Left ventricle myocardium inferior (tissue), 1 donor: Measurements from ENCODE around the gene CHCHD4. TPM values are rescaled to one million over a fixed set of nuclear protein-coding genes. Genes with fewer than 3 reads are reported as not detected.

Source experiments
- DNase-seq: peaks from one replicate; pipeline ENCODE4 v3.0.0-alpha.2; 2020
- H3K27ac ChIP-seq: fragments of 200-600 bp; replicated peaks from 2 replicates; pipeline ENCODE4 v1.8.0; 2021
- H3K27me3 ChIP-seq: fragments of 200-600 bp; 2 replicates; pipeline ENCODE4 v1.8.0; 2021; ENCODE audit warnings: low read depth
- H3K36me3 ChIP-seq: fragments of 200-600 bp; 2 replicates; pipeline ENCODE4 v1.8.0; 2021
- H3K4me1 ChIP-seq: fragments of 200-600 bp; 2 replicates; pipeline ENCODE4 v1.8.0; 2021
- H3K4me3 ChIP-seq: fragments of 200-600 bp; 2 replicates; pipeline ENCODE4 v1.8.0; 2021; ENCODE audit warnings: mild to moderate bottlenecking, moderate library complexity
- H3K9me3 ChIP-seq: fragments of 200-600 bp; replicated peaks from 2 replicates; pipeline ENCODE4 v1.8.0; 2021
- CTCF ChIP-seq: fragments of 200-600 bp; IDR thresholded peaks from 2 replicates; pipeline ENCODE4 v1.8.0; 2021; ENCODE audit warnings: antibody characterized with exemption, mild to moderate bottlenecking, borderline replicate concordance
- intact Hi-C: fragments of 100-400 bp; cut with micrococcal nuclease; formaldehyde crosslinking; loops from one replicate; pipeline ENCODE4 v1.11.0; 2022
- total RNA-seq: library from RNA; stranded (reverse); fragmentation: NEBNext Ultra II Directional; extraction: Animal tissue kit (Norgen Biotek cat#: 25700); gene quantifications from one replicate; pipeline ENCODE4 v1.2.1, GENCODE V29; 2021
- donor health status: DM: no; HTN: yes; CAD: no; lungs with severe emphysema.

Gene CHCHD4
- total RNA-seq, 1 donor from 2014 or later: 37.6 TPM

DNA sequence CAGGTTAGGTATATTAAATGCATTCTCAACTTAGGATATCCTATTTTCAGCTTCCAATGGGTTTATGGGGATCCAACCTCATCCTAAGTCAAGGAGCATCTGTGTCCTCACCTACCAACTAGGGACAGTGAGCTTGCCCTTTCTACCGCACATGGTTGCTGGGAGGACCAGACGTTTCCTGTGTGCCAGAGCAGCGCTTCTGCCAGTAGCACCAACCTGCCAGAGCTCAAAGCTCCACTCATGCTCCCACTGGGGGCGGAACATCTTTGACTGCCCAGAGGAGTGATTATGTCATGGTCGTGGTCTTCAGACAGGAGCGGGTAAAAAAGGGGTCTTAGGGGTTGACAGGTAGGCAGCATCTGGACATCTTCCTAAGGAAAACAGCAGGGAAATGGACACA is 29.0 kb upstream of the CHCHD4 start:
- Histone ChIP-seq H3K9me3 (no peaks in the 10 kb centered on the region), H3K4me3 (no peak overlapping the region), H3K27me3 (no peaks in the 10 kb centered on the region), H3K36me3 (peaks cover 78% of the 10 kb centered on the region), H3K27ac (no peak overlapping the region), H3K4me1 (no peaks in the 10 kb centered on the region)
- DNase-seq: no peak
- no peak for TF ChIP-seq CTCF
- intact Hi-C loops: no loop called here

DNA sequence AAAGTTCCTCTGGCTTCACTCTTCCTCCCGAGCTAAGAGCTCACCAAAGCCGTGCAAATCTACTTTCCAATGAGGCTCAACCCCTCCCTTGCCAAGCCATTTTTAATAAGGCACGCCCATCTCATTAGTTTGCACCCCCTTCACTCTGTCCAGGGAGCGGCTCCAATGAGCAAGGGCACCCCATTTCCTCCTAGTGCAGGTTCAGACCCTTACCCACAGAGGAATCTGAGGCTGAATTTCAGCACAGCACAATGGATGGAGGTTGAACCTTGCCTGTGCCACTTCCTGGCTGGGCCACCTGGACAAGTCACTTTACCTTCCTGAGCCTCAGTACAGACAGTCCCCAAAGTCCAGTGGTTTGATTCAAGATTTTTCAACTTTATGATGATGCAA is 28.3 kb upstream of the CHCHD4 start:
- no peak for TF ChIP-seq CTCF
- DNase-seq: no peak
- no peaks in the 10 kb centered on the region for H3K4me1 ChIP-seq
- intact Hi-C loops: no loop called here
- H3K4me3 ChIP-seq: no peak overlapping the region
- peaks cover 78% of the 10 kb centered on the region for H3K36me3 ChIP-seq
- no peaks in the 10 kb centered on the region for H3K9me3 ChIP-seq
- H3K27me3 ChIP-seq: no peaks in the 10 kb centered on the region
- H3K27ac ChIP-seq: no peak overlapping the region

DNA sequence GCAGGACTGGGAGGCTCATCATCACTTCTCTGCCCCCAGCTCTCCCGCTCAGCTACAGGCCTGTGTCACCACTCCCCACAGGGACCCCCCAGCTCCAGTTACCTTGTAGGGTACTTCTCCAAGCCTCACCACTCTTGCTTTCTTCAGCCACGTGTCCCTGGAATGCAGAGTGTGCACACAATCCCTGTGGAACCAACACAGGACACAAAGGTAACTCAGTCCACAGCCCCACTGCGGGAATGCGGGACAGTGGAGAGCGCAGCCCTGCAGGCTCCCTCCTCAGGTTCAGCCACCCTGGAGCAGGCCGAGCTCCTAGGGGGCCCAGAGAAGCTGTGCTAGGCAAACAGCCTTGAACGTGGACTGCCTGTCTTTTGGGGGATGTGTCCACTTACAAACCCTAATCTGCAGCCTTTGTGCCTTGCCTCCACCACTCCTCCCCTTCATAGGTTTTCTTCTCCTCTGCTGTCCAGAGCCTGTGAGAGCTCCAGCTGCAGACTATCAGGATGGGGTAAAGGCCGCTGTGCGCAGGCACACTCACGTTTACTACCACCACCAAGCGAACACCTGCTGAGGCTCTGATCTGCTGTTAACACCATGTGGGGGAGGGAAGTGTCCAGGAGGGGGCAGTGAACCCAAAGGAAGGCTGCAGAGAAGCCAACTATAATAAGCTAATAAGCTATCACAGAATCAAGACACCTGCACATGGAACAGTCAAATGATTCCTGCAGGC is 27.7 kb upstream of the CHCHD4 start:
- H3K4me3 ChIP-seq: no peak overlapping the region
- no peak for TF ChIP-seq CTCF
- H3K27me3 ChIP-seq: no peaks in the 10 kb centered on the region
- H3K27ac ChIP-seq: no peak overlapping the region
- peaks cover 78% of the 10 kb centered on the region for H3K36me3 ChIP-seq
- H3K4me1 ChIP-seq: no peaks in the 10 kb centered on the region
- H3K9me3 ChIP-seq: no peaks in the 10 kb centered on the region
- intact Hi-C loops: no loop called here
- no peak for DNase-seq

DNA sequence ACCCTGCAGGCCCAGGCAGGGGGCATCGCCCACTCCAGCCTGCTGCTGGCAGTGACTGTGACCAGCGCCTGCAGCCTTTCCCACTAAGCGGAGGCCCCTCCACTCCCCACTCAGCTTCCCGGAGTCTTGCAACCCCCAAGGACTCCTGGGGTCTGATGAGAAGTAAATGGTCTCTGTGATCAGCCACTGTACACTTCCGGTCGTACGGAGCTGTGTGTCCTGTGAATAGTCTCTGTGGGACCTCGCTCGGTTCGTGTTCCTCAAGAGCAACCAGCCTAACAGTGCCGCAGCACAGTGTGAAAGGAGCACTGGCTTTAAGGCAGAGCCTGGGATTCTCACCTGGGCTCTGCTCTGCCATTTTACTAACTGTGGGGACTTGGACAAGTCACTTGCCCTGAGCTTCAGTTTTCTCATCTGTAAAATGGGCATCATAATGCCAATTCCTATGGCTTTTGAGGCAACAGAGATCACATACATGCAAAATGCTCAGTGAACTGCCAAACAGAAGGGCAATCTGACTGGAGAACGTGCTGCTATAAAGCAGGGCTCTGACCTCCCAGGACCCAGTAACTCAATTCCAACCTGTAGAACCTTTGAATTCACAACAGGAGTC is 26.9 kb upstream of the CHCHD4 start:
- no peaks in the 10 kb centered on the region for H3K4me1 ChIP-seq
- DNase-seq: no peak
- H3K27ac ChIP-seq: no peak overlapping the region
- no peaks in the 10 kb centered on the region for H3K27me3 ChIP-seq
- intact Hi-C loops: no loop called here
- no peaks in the 10 kb centered on the region for H3K9me3 ChIP-seq
- no peak for TF ChIP-seq CTCF
- H3K36me3 ChIP-seq: peaks cover 77% of the 10 kb centered on the region
- no peak overlapping the region for H3K4me3 ChIP-seq

- Histone ChIP-seq H3K4me3 (no peak overlapping the region), H3K27me3 (no peaks in the 10 kb centered on the region), H3K27ac (no peak overlapping the region), H3K4me1 (peaks cover 8% of the 10 kb centered on the region), H3K9me3 (no peaks in the 10 kb centered on the region), H3K36me3 (peaks cover 77% of the 10 kb centered on the region)
- no peak for DNase-seq
- TF ChIP-seq CTCF: no peak
- intact Hi-C loops: no loop called here
Measured at GRCh38 chr3:14150491-14151230, 26.0 kb upstream of the CHCHD4 start.
